Spinal cord (tissue), 10 donors: Measurements from ENCODE around the gene KRTAP5-5. TPM values are rescaled to one million over a fixed set of nuclear protein-coding genes. Genes with fewer than 3 reads are reported as not detected.
"Not testable (repeated sequence)": the region's sequence is repeated elsewhere in the genome, so short reads cannot be mapped to it uniquely, and the experiment has no call there.

ENCODE experiments used
- DNase-seq, 6 donors: peaks; one replicate each; pipeline versions ENCODE4 v3.0.0 to v3.0.0-alpha.2; 2013 to 2015; ENCODE audit warnings: low spot score in 6 of 6, low read depth in 4 of 6
- H3K27ac ChIP-seq: one replicate; pipeline ENCODE4 v1.5.1; 2013; ENCODE audit warnings: low read depth, low read length, control low read depth
- H3K27me3 ChIP-seq: one replicate; pipeline ENCODE4 v1.6.1; 2013; ENCODE audit warnings: low read length; ENCODE audit not compliant: control insufficient read depth, insufficient read depth
- H3K36me3 ChIP-seq: one replicate; pipeline ENCODE4 v1.6.1; 2013; ENCODE audit warnings: low read length; ENCODE audit not compliant: control insufficient read depth, insufficient read depth
- H3K4me1 ChIP-seq: one replicate; pipeline ENCODE4 v1.6.1; 2013; ENCODE audit warnings: low read length; ENCODE audit not compliant: control insufficient read depth, insufficient read depth
- H3K4me3 ChIP-seq: one replicate; pipeline ENCODE4 v1.5.1; 2013; ENCODE audit warnings: low read depth, low read length, control low read depth
- H3K9me3 ChIP-seq: one replicate; pipeline ENCODE4 v1.6.1; 2013; ENCODE audit warnings: low read length; ENCODE audit not compliant: control insufficient read depth, insufficient read depth
- WGBS: methylation state at CpG from one replicate; pipeline ENCODE4 v1.1.5; 2013; ENCODE audit warnings: missing lambda C conversion rate; ENCODE audit not compliant: insufficient coverage; 5-methylcytosine and 5-hydroxymethylcytosine counted together
- polyA plus RNA-seq, 2 donors: library from polyadenylated mRNA; unstranded; fragments of 120-200 nt; gene quantifications; one replicate each; pipeline ENCODE4 v1.2.1, GENCODE V29; 2013; ENCODE audit not compliant: insufficient read length in 2 of 2
- total RNA-seq, 2 donors: library from RNA; depleted of rRNA in 1 of 2; stranded (reverse); fragments of 120-200 nt in 1 of 2; fragments of >200 nt in 1 of 2; gene quantifications; one replicate each; pipeline versions ENCODE4 v1.2.3 to v1.2.4, GENCODE V29; 2013 to 2014
- donor health status: healthy.

Gene KRTAP5-5
- total and polyA plus RNA-seq, 4 donors = not detected

DNA sequence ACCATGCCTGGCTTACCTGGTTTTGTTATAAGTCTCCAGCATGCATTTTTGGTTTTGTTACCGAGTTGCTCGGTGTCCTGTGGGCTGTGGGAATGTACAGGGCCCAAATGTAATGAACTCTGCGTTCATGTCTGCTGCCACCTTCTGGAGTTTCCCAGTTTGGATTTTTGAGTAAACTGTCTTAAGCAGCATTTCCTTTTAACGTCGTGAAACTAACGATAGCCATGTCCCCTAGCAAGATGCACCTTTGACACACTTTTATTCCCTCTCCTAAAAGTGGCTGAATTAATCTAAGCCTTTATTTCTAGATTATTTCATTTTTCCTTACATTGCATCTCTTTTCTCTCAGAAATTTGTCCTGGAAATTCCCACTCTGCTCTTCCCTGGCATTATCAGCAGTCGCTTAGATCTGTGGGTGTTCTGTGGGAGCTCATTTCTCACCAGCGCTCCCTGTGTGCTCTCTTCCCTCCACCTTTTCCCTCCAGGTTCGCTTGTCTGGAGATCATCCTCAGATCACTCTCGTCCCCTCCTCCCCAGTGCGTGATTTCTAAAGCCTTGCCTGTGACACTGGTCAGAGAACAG, 33.5 kb upstream of the KRTAP5-5 start:
- DNase-seq = peak in 2 of 6 donors; percentile 17 to 76
- not testable (repeated sequence) for H3K4me1 ChIP-seq, H3K9me3 ChIP-seq, H3K4me3 ChIP-seq, H3K27ac ChIP-seq, H3K27me3 ChIP-seq
- WGBS = 49% methylated on average over 7 of the region's 11 CpGs
- peaks cover 11% of the 10 kb centered on the region for H3K36me3 ChIP-seq

DNA sequence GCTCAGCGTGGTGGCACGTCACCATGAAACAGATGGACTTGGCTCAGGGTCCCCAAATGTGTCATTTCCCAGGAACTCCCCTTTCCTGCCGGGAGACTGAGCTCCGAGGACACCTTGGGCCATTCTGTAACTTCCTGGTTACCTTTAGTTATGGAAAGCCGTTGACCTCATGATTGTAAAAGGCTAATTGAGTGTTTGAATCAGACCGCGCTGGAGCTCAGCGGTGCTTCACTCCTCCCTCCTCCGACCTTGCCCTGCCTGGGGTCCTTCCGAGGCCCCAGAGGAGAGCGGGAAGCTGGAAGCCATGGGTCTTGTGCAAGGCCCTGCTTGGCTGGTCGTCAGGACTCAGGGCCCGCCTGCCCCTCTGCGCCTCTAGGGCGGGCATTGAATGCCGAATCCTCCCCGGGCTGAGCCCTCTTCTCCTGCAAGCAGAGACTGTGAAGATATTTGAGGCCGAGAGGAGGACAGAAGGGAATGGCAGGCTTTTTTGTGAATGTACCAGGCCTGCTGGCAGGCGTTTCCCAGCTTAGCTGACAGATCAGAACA, 32.9 kb upstream of the KRTAP5-5 start:
- H3K4me1 ChIP-seq, H3K27me3 ChIP-seq, H3K4me3 ChIP-seq, DNase-seq, H3K9me3 ChIP-seq, H3K27ac ChIP-seq: not testable (repeated sequence)
- peaks cover 11% of the 10 kb centered on the region for H3K36me3 ChIP-seq
- WGBS = 54% methylated on average over 12 of the region's 19 CpGs

DNA sequence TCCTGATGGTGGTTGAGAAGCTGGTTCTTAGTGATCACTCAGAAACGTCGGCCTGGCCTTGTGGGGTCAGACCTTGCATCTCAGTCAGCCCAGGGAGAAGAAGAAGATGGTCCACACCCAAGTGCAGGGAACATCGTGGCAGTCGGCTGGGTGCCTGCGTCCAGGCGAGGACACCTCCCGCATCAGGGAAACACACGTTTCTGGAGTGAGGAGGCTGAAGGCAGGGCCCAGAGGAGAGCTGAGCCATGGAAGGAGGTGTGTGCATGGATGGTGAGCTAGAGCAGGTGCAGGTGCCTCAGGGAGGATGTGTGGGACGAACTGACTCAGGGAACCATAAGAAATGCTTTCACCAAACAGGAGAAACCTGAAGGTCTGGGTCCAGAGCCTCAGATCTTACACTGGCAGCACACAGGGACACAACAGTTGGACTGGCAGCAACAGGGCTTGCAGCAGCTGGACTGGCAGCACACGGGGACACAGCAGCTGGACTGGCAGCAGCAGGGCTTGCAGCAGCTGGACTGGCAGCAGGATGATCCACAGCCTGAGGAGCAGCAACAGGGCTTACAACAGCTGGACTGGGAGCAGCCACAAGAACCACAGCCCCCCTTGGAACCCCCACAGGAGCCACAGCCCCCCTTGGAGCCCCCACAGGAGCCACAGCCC, 32.1 kb upstream of the KRTAP5-5 start:
- Histone ChIP-seq H3K4me3 (no peak overlapping the region), H3K9me3 (no peaks in the 10 kb centered on the region), H3K27ac (no peak overlapping the region), H3K36me3 (peaks cover 11% of the 10 kb centered on the region), H3K4me1 (no peaks in the 10 kb centered on the region), H3K27me3 (no peaks in the 10 kb centered on the region)
- DNase-seq = no peak
- 83% methylated on average over 10 of the region's 10 CpGs for WGBS

DNA sequence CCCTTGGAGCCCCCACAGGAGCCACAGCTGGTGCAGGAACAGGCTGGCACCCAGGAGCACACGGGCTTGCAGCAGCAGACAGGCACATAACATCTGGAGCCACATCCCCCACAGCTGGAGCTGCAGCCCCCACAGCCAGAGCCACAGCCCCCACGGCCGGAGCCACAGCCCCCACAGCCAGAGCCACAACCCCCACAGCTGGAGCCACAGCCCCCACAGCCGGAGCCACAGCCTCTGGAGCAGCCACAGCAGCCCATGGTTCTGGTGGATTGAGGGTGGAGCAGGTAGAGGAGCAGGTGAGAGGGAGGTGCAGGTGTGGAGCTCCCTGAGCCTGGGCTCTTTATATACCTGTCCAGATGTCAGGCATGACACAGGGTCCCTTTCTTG, 31.6 kb upstream of the KRTAP5-5 start, which contains the start of gene KRTAP5-2:
TSS of gene KRTAP5-2 (minus strand) at position 301 of the 387 bp plus-strand sequence. CDS start at position 257, 44 bp downstream.
- Histone ChIP-seq H3K27me3 (no peaks in the 10 kb centered on the region), H3K9me3 (no peaks in the 10 kb centered on the region), H3K36me3 (peaks cover 11% of the 10 kb centered on the region), H3K4me3 (no peak within 1 kb of the TSS), H3K4me1 (no peaks in the 10 kb centered on the region), H3K27ac (no peak within 1 kb of the TSS)
- DNase-seq = no peak
- WGBS = 100% methylated on average over 1 of the region's 4 CpGs

DNA sequence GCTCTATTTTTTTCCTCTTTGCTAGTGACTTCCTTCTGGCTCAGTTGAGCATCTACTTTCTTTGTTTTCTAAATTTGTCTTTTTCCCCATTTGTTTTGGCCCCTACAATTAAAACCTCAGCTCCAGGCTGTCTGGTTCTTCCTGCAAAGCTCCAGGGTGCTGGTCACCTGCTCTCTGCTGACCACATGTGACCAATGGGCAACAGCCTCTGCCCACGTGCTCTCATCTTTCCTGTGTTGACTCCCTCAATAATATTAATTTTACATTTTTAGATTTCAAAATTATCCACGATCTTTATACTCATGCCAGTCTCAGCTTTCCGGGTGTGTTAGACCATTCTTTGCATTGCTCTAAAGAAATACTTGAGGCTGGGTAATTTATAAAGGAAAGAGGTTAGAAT, 31.2 kb upstream of the KRTAP5-5 start:
- H3K27me3 ChIP-seq, DNase-seq, H3K4me3 ChIP-seq, H3K9me3 ChIP-seq, H3K27ac ChIP-seq, H3K4me1 ChIP-seq: not testable (repeated sequence)
- 50% methylated on average over 1 of the region's 3 CpGs for WGBS
- peaks cover 11% of the 10 kb centered on the region for H3K36me3 ChIP-seq

DNA sequence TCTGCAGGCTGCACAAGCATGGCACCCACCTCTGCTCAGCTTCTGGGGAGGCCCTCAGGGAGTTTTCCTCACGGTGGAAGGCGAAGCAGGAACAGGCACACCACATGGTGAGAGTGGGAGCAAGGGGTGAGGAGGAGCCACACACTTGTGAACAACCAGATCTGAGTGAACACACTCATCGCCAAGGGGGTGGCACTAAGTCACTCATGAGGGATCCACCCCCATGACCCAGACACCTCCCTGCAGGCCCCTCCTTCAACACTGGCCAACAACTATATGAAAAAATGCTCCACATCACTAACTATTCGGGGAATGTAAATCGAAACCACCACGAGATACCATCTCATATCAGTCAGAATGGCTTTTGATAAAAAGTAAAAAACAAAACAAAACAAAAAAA, 30.8 kb upstream of the KRTAP5-5 start:
- Histone ChIP-seq H3K4me3 (no peak overlapping the region), H3K27me3 (no peaks in the 10 kb centered on the region), H3K4me1 (no peaks in the 10 kb centered on the region), H3K36me3 (peaks cover 11% of the 10 kb centered on the region), H3K27ac (no peak overlapping the region), H3K9me3 (no peaks in the 10 kb centered on the region)
- no peak for DNase-seq
- WGBS = no CpG with 5 or more reads among the region's 6 CpGs

DNA sequence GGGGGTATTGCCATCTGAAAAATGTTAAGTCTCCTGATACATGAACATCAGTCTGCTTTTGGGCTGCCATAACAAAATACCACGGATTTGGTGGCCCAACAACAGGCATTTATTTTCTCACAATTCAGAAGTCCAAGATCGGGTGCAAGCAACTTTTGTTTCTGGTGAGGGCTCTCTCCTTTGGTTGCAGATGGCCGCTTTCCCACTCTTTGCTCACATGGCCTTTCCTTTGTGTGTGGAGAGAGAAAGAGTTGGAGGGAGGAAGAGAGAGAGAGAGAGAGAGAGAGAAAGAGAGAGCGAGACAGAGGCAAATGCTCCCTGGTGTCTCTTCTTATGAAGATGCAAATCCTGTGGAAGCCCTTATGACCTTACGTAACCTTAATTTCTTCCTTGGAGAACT, 28.9 kb upstream of the KRTAP5-5 start:
- DNase-seq = no peak
- H3K4me3 ChIP-seq = no peak overlapping the region
- no peak overlapping the region for H3K27ac ChIP-seq
- no peaks in the 10 kb centered on the region for H3K27me3 ChIP-seq
- no peaks in the 10 kb centered on the region for H3K9me3 ChIP-seq
- H3K36me3 ChIP-seq = peaks cover 11% of the 10 kb centered on the region
- 72% methylated on average over 3 of the region's 5 CpGs for WGBS
- H3K4me1 ChIP-seq = no peaks in the 10 kb centered on the region

DNA sequence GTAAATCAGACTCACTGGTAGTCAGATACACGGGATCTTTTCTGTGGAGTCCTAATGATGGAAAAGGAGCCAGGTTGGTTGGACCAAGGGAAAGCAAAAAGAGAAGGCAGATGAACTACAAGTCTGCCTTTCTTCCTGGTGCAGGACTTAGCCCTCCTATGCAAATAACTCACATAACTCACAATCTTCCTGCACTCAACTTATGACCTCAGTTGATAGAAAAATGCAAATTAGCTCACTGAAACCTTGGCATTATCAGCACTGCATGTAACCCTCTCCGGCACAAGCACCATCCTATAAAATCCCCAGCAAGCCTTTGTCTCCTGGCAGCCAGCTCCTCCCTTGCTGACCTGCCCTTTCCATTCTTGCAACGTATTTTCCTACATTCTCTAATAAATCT, 27.9 kb upstream of the KRTAP5-5 start:
- DNase-seq, H3K4me3 ChIP-seq, H3K4me1 ChIP-seq, H3K27ac ChIP-seq, H3K27me3 ChIP-seq, H3K9me3 ChIP-seq: not testable (repeated sequence)
- 0% methylated on average over 1 of the region's 3 CpGs for WGBS
- H3K36me3 ChIP-seq = peaks cover 11% of the 10 kb centered on the region

DNA sequence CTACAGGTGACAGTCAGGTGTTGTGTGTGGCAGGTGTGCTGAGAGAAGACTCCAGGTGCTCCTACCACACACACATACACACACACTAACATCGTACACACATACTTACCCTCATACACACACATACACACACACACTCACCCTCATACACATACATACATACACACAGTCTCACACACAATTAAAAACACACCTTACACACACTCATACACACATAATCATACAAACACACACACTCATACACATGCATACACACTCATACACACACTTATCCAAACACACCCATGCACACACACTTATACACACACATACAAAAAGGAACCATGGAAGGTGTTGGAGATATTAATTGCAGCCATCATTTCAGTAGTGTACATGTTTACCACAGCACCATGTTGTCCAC, 25.9 kb upstream of the KRTAP5-5 start:
- no peaks in the 10 kb centered on the region for H3K9me3 ChIP-seq
- no peak for DNase-seq
- no peak overlapping the region for H3K4me3 ChIP-seq
- no peaks in the 10 kb centered on the region for H3K4me1 ChIP-seq
- H3K36me3 ChIP-seq = no peaks in the 10 kb centered on the region
- H3K27me3 ChIP-seq = peaks cover 5% of the 10 kb centered on the region
- 100% methylated on average over 1 of the region's 1 CpG for WGBS
- no peak overlapping the region for H3K27ac ChIP-seq

DNA sequence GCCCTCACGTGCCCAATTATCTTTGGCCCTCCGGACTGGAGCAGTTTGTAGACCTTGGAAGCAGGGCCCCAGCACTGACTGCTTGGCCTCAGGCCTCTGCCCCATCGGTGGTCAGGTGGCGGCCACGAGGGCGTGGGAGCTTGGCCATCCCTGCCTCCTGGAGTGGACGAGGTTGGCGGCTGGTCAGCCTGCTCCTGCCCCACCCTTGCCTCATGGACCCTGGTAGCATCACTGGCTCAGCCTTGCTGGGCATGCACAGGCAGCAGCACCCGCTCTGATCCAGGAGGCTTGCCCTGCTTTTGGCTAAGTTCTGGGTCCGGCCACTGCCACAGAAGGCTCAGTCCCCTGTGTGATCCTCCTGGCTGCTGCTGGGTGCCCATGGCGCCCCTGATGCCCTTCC, 25.4 kb upstream of the KRTAP5-5 start:
- H3K9me3 ChIP-seq = no peaks in the 10 kb centered on the region
- no peak overlapping the region for H3K27ac ChIP-seq
- WGBS = 96% methylated on average over 11 of the region's 11 CpGs
- H3K4me3 ChIP-seq = no peak overlapping the region
- DNase-seq = no peak
- peaks cover 5% of the 10 kb centered on the region for H3K27me3 ChIP-seq
- no peaks in the 10 kb centered on the region for H3K4me1 ChIP-seq
- H3K36me3 ChIP-seq = no peaks in the 10 kb centered on the region
